B cell (primary cell): ENCODE results near the gene EGLN3. TPM values are rescaled to one million over a fixed set of nuclear protein-coding genes. Genes with fewer than 3 reads are reported as not detected.

Source experiments
- ATAC-seq: fragments of 200-7000 bp; cut with Tn5 transposase; one replicate; pipeline ENCODE4 v1.10.0; 2021; ENCODE audit warnings: low read depth, mild to moderate bottlenecking, moderate number of reproducible peaks, moderate library complexity
- CTCF ChIA-PET: fragments of 350-600 bp; sonication (Branson Sonifier 250); formaldehyde crosslinking; loops from one replicate; lab custom pipeline; 2021; ENCODE audit warnings: antibody characterized with exemption, inconsistent platforms; lab: Charles Lee
- POLR2A ChIA-PET: fragments of 350-600 bp; sonication (Branson Sonifier 250); formaldehyde crosslinking; loops from one replicate; lab custom pipeline; 2021; ENCODE audit warnings: antibody characterized with exemption; lab: Charles Lee
- DNase-seq: peaks from one replicate; pipeline ENCODE4 v3.0.0; 2013
- H2AFZ ChIP-seq: 2 replicates; pipeline ENCODE4 v1.6.1; 2012; ENCODE audit warnings: mild to moderate bottlenecking, low read depth, low read length; ENCODE audit not compliant: insufficient read depth, poor library complexity, severe bottlenecking
- H3K27ac ChIP-seq, 2 donors: 1 replicate in 1 of 2; 2 replicates in 1 of 2; pipeline ENCODE4 v1.5.1; 2012 to 2013; ENCODE audit warnings: low read length in 2 of 2, mild to moderate bottlenecking in 2 of 2, moderate library complexity in 1 of 2
- H3K27me3 ChIP-seq, 4 experiments: fragments of 200-600 bp in 1 of 4; sonication (generic) in 1 of 4; replicated peaks in 1 of 4; 1 replicate in 2 of 4; 2 replicates in 2 of 4; pipeline versions ENCODE4 v1.6.1 to v1.7.0; 2013 to 2016; ENCODE audit warnings: low read length in 3 of 4, mild to moderate bottlenecking in 2 of 4, mixed read lengths in 1 of 4, moderate library complexity in 1 of 4; ENCODE audit not compliant: insufficient read depth in 4 of 4, control insufficient read depth in 3 of 4; ENCODE audit errors: control extremely low read depth in 1 of 4
- H3K36me3 ChIP-seq, 2 experiments: replicated peaks in 1 of 2; 1 replicate in 1 of 2; 2 replicates in 1 of 2; pipeline versions ENCODE4 v1.6.1 to v1.7.1; 2013; ENCODE audit warnings: low read length in 1 of 2; ENCODE audit not compliant: insufficient read depth in 2 of 2, control insufficient read depth in 1 of 2; ENCODE audit errors: control extremely low read depth in 1 of 2, extremely low read depth in 1 of 2
- H3K4me1 ChIP-seq, 2 donors: fragments of 200-600 bp in 1 of 2; sonication (generic) in 1 of 2; 1 replicate in 1 of 2; 2 replicates in 1 of 2; pipeline versions ENCODE4 v1.5.1 to v1.6.1; 2013 to 2017; ENCODE audit warnings: low read length in 2 of 2; ENCODE audit not compliant: control insufficient read depth in 2 of 2, insufficient read depth in 2 of 2
- H3K4me2 ChIP-seq: replicated peaks from 2 replicates; pipeline ENCODE3; 2012; ENCODE audit warnings: mild to moderate bottlenecking, low read depth, low read length; ENCODE audit not compliant: poor library complexity, severe bottlenecking
- H3K4me3 ChIP-seq, 5 experiments: fragments of 200-600 bp in 1 of 5; sonication (generic) in 1 of 5; 1 replicate in 3 of 5; 2 replicates in 2 of 5; pipeline versions ENCODE4 v1.5.1 to v1.7.0; 2011 to 2016; ENCODE audit warnings: low read length in 4 of 5, mild to moderate bottlenecking in 4 of 5, low read depth in 2 of 5, control low read depth in 1 of 5, moderate library complexity in 1 of 5; ENCODE audit not compliant: insufficient read depth in 1 of 5; ENCODE audit errors: control extremely low read depth in 1 of 5, extremely low read depth in 1 of 5
- H3K79me2 ChIP-seq: fragments of 200-600 bp; sonication (generic); one replicate; pipeline ENCODE4 v1.6.0; 2016; ENCODE audit warnings: low read length; ENCODE audit not compliant: control insufficient read depth, insufficient read depth
- H3K9ac ChIP-seq: fragments of 200-600 bp; sonication (generic); 2 replicates; pipeline ENCODE4 v1.6.1; 2017; ENCODE audit warnings: mild to moderate bottlenecking, low read length, moderate library complexity
- H3K9me3 ChIP-seq, 3 donors: one replicate each; pipeline versions ENCODE4 v1.6.1 to v1.7.1; 2013; ENCODE audit warnings: low read length in 2 of 3; ENCODE audit not compliant: control insufficient read depth in 2 of 3, insufficient read depth in 1 of 3; ENCODE audit errors: control extremely low read depth in 1 of 3
- H4K20me1 ChIP-seq: 2 replicates; pipeline ENCODE4 v1.6.0; 2012; ENCODE audit warnings: mild to moderate bottlenecking, low read length; ENCODE audit not compliant: insufficient read depth, control insufficient read depth, poor library complexity, severe bottlenecking
- H3K27ac Mint-ChIP-seq: one replicate; pipeline ENCODE4 v1.8.0; 2021; ENCODE audit warnings: mixed read lengths
- H3K27me3 Mint-ChIP-seq: one replicate; pipeline ENCODE4 v1.8.0; 2021; ENCODE audit warnings: mixed read lengths
- H3K4me1 Mint-ChIP-seq: one replicate; pipeline ENCODE4 v1.8.0; 2021; ENCODE audit warnings: mixed read lengths
- H3K4me3 Mint-ChIP-seq: one replicate; pipeline ENCODE4 v1.8.0; 2021; ENCODE audit warnings: mixed read lengths
- H3K9me3 Mint-ChIP-seq: one replicate; pipeline ENCODE4 v1.8.0; 2022; ENCODE audit warnings: mixed read lengths; ENCODE audit not compliant: insufficient read depth
- CTCF ChIP-seq: fragments of 200-600 bp; IDR thresholded peaks from one replicate; pipeline ENCODE4 v1.8.0; 2022; ENCODE audit warnings: antibody characterized with exemption, mild to moderate bottlenecking
- EZH2 ChIP-seq: IDR thresholded peaks from 2 replicates; pipeline ENCODE4 v1.6.1; 2012; ENCODE audit warnings: borderline replicate concordance, low read depth, mild to moderate bottlenecking, moderate library complexity, low read length; ENCODE audit not compliant: insufficient read depth, poor library complexity, severe bottlenecking
- WGBS: methylation state at CpG from one replicate; pipeline ENCODE4 v1.1.5; 2013; ENCODE audit warnings: missing lambda C conversion rate; ENCODE audit not compliant: insufficient coverage; 5-methylcytosine and 5-hydroxymethylcytosine counted together
- intact Hi-C: fragments of 100-400 bp; cut with micrococcal nuclease; formaldehyde crosslinking; loops from one replicate; pipeline ENCODE4 v1.10.0; 2022
- polyA plus RNA-seq: library from polyadenylated mRNA; depleted of rRNA; stranded (reverse); fragments of >200 nt; gene quantifications from 2 replicates; pipeline ENCODE4 v1.2.3, GENCODE V29; 2012
- total RNA-seq, 2 donors: library from RNA; stranded (reverse); fragments of 120-200 nt in 1 of 2; gene quantifications; 1 replicate in 1 of 2; 2 replicates in 1 of 2; pipeline versions ENCODE4 v1.2.3 to v1.2.4, GENCODE V29; 2013 to 2022

EGLN3 gene
- total and polyA plus RNA-seq, 2 donors (not counting 1 experiment from before 2014, with no cell fraction given): 0.69 to 1.7 TPM

GRCh38 chr14:33908540-33909223 is 42.2 kb downstream of the EGLN3 start:
- no peak for TF ChIP-seq EZH2
- no peak for TF ChIP-seq CTCF
- DNase-seq: no peak
- intact Hi-C loops: no loop called here
- Histone ChIP-seq H3K27me3 (no peaks in the 10 kb centered on the region), H3K4me2 (no peak overlapping the region), H4K20me1 (no peaks in the 10 kb centered on the region), H3K79me2 (no peaks in the 10 kb centered on the region), H3K4me1 (no peaks in the 10 kb centered on the region), H3K36me3 (no peaks in the 10 kb centered on the region), H2AFZ (no peak overlapping the region), H3K9ac (no peak overlapping the region), H3K4me3 (no peak overlapping the region), H3K9me3 (no peaks in the 10 kb centered on the region), H3K27ac (no peak overlapping the region)
- ChIA-PET POLR2A (no interaction called here), CTCF (no interaction called here)
- H3K27ac Mint-ChIP-seq: no peak overlapping the region
- no peak for ATAC-seq
- 86% methylated on average over 8 of the region's 13 CpGs for WGBS
- H3K9me3 Mint-ChIP-seq: no peaks in the 10 kb centered on the region
- H3K4me3 Mint-ChIP-seq: no peak overlapping the region
- H3K4me1 Mint-ChIP-seq: no peaks in the 10 kb centered on the region
- H3K27me3 Mint-ChIP-seq: no peaks in the 10 kb centered on the region

DNA sequence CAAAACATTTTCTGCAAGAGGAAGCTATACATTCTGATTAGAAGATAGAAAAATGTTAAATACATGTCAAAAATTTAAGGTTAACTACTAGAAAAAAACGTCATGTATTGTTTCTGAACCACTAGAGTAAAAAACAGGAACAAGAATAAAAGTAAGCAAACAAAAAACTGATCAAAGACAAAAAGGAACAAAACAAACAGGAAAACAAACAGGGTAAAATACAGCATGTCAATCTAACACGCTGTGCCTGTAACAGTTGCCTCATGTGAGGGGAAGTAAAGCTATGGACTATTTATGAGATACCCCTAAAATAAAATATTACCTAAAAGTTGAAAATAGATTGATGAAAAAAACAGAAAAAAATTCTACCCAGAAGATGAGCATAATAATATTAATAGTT is 43.9 kb downstream of the EGLN3 start:
- CTCF ChIA-PET: no interaction called here
- intact Hi-C loops: no loop called here

More for the DNA sequence above, 43.9 kb downstream of the EGLN3 start:
- Histone ChIP-seq H3K79me2 (no peaks in the 10 kb centered on the region), H3K4me1 (no peaks in the 10 kb centered on the region), H3K36me3 (no peaks in the 10 kb centered on the region), H3K9me3 (no peaks in the 10 kb centered on the region), H4K20me1 (no peaks in the 10 kb centered on the region), H3K4me3 (no peak overlapping the region), H2AFZ (no peak overlapping the region), H3K27me3 (no peaks in the 10 kb centered on the region), H3K27ac (no peak overlapping the region), H3K9ac (no peak overlapping the region), H3K4me2 (no peak overlapping the region)
- ATAC-seq: no peak
- no peak for TF ChIP-seq CTCF
- no peak for TF ChIP-seq EZH2
- H3K9me3 Mint-ChIP-seq: no peaks in the 10 kb centered on the region
- no peak for DNase-seq
- no CpG with 5 or more reads among the region's 2 CpGs for WGBS
- no peak overlapping the region for H3K4me3 Mint-ChIP-seq
- H3K27ac Mint-ChIP-seq: no peak overlapping the region
- no peaks in the 10 kb centered on the region for H3K27me3 Mint-ChIP-seq
- H3K4me1 Mint-ChIP-seq: no peaks in the 10 kb centered on the region
- POLR2A ChIA-PET: no interaction called here
